HG03520 (cell line): ENCODE measurements around the gene MPHOSPH9.

Experiments used
- ATAC-seq: cut with Tn5 transposase; IDR thresholded peaks from one replicate; pipeline ENCODE4 v1.9.1; 2021; ENCODE audit warnings: mild to moderate bottlenecking, moderate library complexity; ENCODE audit not compliant: unreplicated experiment

The MPHOSPH9 gene

GRCh38 chr12:123104809-123105208 lies 128.1 kb downstream of the MPHOSPH9 start:
- ATAC-seq: no peak
